ENCODE data around the gene ZNF219.

Gene ZNF219

GRCh38 chr14:21098076-21098891, at the start of gene ZNF219:
ZNF219 (minus strand) TSS chr14:21098655; CDS start chr14:21093591, 5,064 bp downstream.
- DNase-seq: no peak

GRCh38 chr14:21145437-21145836, 47.0 kb upstream of the ZNF219 start:
- DNase-seq: no peak

GRCh38 chr14:21142357-21142756, 43.9 kb upstream of the ZNF219 start:
- no peak for DNase-seq

- no peak for DNase-seq
Observed at GRCh38 chr14:21136024-21136423, 37.6 kb upstream of the ZNF219 start.

- no peak for DNase-seq
Observed at GRCh38 chr14:21133901-21134300, 35.4 kb upstream of the ZNF219 start.

GRCh38 chr14:21123429-21123828, 25.0 kb upstream of the ZNF219 start:
- no peak for DNase-seq

- no peak for DNase-seq
Observed at GRCh38 chr14:21121122-21121521, 22.7 kb upstream of the ZNF219 start.

- no peak for DNase-seq
Observed at GRCh38 chr14:21120686-21121085, 22.2 kb upstream of the ZNF219 start.

GRCh38 chr14:21118933-21119332, 20.5 kb upstream of the ZNF219 start:
- no peak for DNase-seq

GRCh38 chr14:21113369-21113768, 14.9 kb upstream of the ZNF219 start:
- no peak for DNase-seq

- no peak for DNase-seq
Observed at GRCh38 chr14:21112255-21112654, 13.8 kb upstream of the ZNF219 start.

- no peak for DNase-seq
Observed at GRCh38 chr14:21109377-21110138, 11.1 kb upstream of the ZNF219 start.

- DNase-seq: no peak
Observed at GRCh38 chr14:21108791-21109190, 10.3 kb upstream of the ZNF219 start.

- no peak for DNase-seq
Observed at GRCh38 chr14:21107283-21107800, 8.9 kb upstream of the ZNF219 start.

GRCh38 chr14:21106498-21107282, 8.2 kb upstream of the ZNF219 start:
- peak; percentile 71 for DNase-seq

GRCh38 chr14:21106176-21106497, 7.7 kb upstream of the ZNF219 start:
- DNase-seq: no peak

- DNase-seq: no peak
Observed at GRCh38 chr14:21105095-21105494, 6.6 kb upstream of the ZNF219 start.

GRCh38 chr14:21104448-21105060, 6.1 kb upstream of the ZNF219 start:
- DNase-seq: peak; percentile 57

- peak; percentile 92 for DNase-seq
Observed at GRCh38 chr14:21103710-21104447, 5.4 kb upstream of the ZNF219 start.

GRCh38 chr14:21103411-21103709, 4.9 kb upstream of the ZNF219 start:
- no peak for DNase-seq

GRCh38 chr14:21102521-21103410, 4.3 kb upstream of the ZNF219 start:
- no peak for DNase-seq

Measured in activated CD4-positive, CD25-positive, alpha-beta regulatory T cell treated with anti-CD3 and anti-CD28 coated beads, Interleukin-2, amount 50 U/mL, for 72 hours (primary cell).